AG04449 (cell line): ENCODE measurements around the gene DMXL1.
"Not testable (repeated sequence)": the region's sequence is repeated elsewhere in the genome, so short reads cannot be mapped to it uniquely, and the experiment has no call there.

Experiments used
- CTCF ChIA-PET: fragments of 350-600 bp; formaldehyde crosslinking; extraction: SDS; loops from one replicate; lab custom pipeline; 2021; ENCODE audit warnings: antibody characterized with exemption; lab: Yijun Ruan, JAX
- POLR2A ChIA-PET: fragments of 400-600, 350-600 bp; formaldehyde crosslinking; extraction: SDS; loops from one replicate; lab custom pipeline; 2020; ENCODE audit warnings: antibody characterized with exemption, inconsistent platforms; lab: Yijun Ruan, JAX
- DNase-seq: peaks from one replicate; pipeline ENCODE4 v3.0.0-alpha.2; 2010; ENCODE audit warnings: low read depth, low spot score
- H3K4me3 ChIP-seq: 2 replicates; pipeline ENCODE4 v1.5.1; 2011; ENCODE audit warnings: low read depth, mild to moderate bottlenecking, control low read depth, low read length
- TF ChIP-seq, protein P1 (sequence below): IDR thresholded peaks from one replicate; pipeline ENCODE4 v1.5.1; 2011; ENCODE audit warnings: mild to moderate bottlenecking, moderate library complexity, low read length, control low read depth, inconsistent platforms; ENCODE audit not compliant: insufficient read depth; ENCODE audit errors: missing control alignments

Gene DMXL1

DNA sequence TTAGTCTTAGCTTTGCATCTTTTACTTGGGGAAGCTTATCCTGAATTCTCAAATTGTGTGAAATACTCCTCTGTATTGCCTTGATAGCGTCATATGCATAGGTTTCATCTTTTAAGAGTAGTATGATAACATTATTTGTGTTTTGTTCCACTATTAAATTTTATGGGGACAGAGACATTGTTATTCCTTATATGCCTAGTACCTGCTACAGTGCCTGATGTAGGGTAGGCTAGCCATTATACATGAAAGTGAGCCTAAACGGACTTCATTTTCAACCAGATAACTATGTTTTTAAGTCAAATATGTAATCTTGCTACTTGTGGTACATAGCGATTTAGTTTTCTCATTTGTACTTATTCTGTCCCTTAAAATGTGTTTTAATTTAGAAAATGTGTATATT lies 105.9 kb downstream of the DMXL1 start:
- TF ChIP-seq, protein P1, sequence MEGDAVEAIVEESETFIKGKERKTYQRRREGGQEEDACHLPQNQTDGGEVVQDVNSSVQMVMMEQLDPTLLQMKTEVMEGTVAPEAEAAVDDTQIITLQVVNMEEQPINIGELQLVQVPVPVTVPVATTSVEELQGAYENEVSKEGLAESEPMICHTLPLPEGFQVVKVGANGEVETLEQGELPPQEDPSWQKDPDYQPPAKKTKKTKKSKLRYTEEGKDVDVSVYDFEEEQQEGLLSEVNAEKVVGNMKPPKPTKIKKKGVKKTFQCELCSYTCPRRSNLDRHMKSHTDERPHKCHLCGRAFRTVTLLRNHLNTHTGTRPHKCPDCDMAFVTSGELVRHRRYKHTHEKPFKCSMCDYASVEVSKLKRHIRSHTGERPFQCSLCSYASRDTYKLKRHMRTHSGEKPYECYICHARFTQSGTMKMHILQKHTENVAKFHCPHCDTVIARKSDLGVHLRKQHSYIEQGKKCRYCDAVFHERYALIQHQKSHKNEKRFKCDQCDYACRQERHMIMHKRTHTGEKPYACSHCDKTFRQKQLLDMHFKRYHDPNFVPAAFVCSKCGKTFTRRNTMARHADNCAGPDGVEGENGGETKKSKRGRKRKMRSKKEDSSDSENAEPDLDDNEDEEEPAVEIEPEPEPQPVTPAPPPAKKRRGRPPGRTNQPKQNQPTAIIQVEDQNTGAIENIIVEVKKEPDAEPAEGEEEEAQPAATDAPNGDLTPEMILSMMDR: no peak
- CTCF ChIA-PET: no interaction called here
- POLR2A ChIA-PET: no interaction called here
- no peak for DNase-seq
- no peak overlapping the region for H3K4me3 ChIP-seq

DNA sequence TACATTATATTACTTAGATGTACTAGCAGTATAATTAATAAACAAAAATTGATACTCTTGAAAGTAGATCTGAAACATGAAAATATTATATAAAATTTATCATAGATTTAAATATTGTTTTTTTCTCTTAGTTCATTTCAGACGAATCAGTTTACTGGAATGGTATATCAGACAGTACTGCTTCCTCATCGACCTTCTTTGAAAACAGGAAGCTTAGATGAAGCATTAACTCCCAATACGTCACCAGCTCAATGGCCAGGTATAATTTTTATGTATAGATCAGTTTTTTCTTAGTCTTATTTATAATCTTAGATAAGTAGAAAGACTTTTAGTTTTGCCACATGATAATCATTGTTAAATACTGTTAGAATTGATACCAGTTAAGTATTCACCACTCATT lies 106.3 kb downstream of the DMXL1 start:
- POLR2A ChIA-PET: no interaction called here
- no peak overlapping the region for H3K4me3 ChIP-seq
- TF ChIP-seq, protein P1: no peak
- DNase-seq: no peak
- CTCF ChIA-PET: interaction anchor here (1.0 kb wide), 1 partner anchor 235 kb away, joined by 4 read pairs; no protein-coding TSS in a partner anchor

GRCh38 chr5:119178435-119178834 lies 107.5 kb downstream of the DMXL1 start:
- TF ChIP-seq, protein P1: no peak
- POLR2A ChIA-PET: no interaction called here
- H3K4me3 ChIP-seq: no peak overlapping the region
- DNase-seq: no peak
- CTCF ChIA-PET: interaction anchor here (1.3 kb wide), 1 partner anchor 191 kb away, joined by 5 read pairs; the partner anchor contains the start of gene DTWD2

GRCh38 chr5:119179857-119180641 lies 109.2 kb downstream of the DMXL1 start:
- ChIA-PET POLR2A (no interaction called here), CTCF (interaction anchor here (0.6 to 1.3 kb wide), 4 partner anchors 11 to 232 kb away, joined by 3 to 5 read pairs (median 3); partner anchors contain the start of gene DTWD2)
- TF ChIP-seq, protein P1: no peak
- no peak overlapping the region for H3K4me3 ChIP-seq
- DNase-seq: no peak

DNA sequence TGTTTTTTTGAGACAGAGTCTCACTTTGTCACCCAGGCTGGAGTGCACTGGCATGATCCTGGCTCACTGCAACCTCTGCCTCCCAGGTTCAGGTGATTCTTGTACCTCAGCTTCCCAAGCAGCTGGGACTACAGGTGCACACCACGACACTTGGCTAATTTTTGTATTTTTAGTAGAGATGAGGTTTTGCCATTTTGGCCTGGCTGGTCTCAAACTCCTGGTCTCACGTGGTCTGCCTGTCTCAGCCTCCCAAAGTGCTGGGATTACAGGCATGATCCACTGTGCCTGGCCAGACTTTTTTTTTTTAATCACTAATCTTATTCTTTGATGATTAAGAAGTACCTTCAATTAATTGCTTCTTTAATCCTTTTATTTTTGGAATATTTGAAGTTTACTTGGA lies 114.6 kb downstream of the DMXL1 start:
- DNase-seq, CTCF ChIA-PET, H3K4me3 ChIP-seq, POLR2A ChIA-PET: not testable (repeated sequence)

DNA sequence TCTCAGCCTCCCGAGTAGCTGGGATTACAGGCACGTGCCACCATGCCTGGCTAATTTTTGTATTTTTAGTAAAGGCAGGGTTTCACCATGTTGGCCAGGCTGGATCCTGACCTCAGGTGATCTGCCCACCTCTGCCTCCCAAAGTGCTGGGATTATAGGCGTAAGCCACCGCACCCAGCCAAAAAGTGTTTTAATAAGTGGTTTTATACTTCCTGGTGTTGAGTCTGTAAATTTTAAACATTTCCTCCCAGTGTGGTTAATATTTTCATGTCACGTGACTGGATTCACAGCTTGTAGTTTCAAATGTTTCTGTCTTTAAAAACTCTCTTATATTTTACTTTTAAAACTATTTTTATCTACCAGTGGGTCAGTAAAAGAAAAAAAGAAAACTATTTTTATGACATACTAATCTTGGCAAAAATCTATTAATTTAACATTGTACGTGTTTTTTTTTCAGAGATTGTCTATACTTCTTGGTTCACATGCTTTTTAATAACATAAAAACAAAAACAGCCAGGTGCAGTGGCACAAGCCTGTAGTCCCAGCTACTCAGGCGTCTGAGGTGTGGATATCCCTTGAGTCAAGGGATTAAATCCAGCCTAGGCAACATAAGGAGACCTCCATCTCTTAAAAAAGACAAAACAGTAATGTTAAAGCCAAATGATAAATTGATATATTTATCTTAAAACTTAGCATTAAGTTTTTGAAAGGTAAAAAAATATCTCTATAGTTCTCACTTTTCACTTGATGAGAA lies 117.1 kb downstream of the DMXL1 start:
- TF ChIP-seq, protein P1: no peak
- POLR2A ChIA-PET: interaction anchor here (0.7 kb wide), 1 partner anchor 117 kb away, joined by 3 read pairs; the partner anchor contains the start of gene DMXL1
- no peak overlapping the region for H3K4me3 ChIP-seq
- CTCF ChIA-PET: no interaction called here
- DNase-seq: no peak
